ENCODE data around the gene CABLES1. TPM values are rescaled to one million over a fixed set of nuclear protein-coding genes. Genes with fewer than 3 reads are reported as not detected.

CABLES1 gene
- total RNA-seq, 2 donors from 2014 or later: 9.9 to 16.7 TPM

GRCh38 chr18:23270986-23271680 lies 135.8 kb downstream of the CABLES1 start:
- DNase-seq: no peak
- Histone ChIP-seq H3K36me3 (ENCODE audit: control insufficient read depth, insufficient read depth, low read length) (no peaks in the 10 kb centered on the region), H3K9me3 (ENCODE audit: control insufficient read depth, low read length) (peaks cover 37% of the 10 kb centered on the region), H3K27me3 (ENCODE audit: control insufficient read depth, insufficient read depth, low read length, poor library complexity, severe bottlenecking) (no peaks in the 10 kb centered on the region), H3K27ac (ENCODE audit: low read depth, low read length) (no peak overlapping the region), H3K4me3 (ENCODE audit: low read length) (peak overlapping the region; percentile 60), H3K9ac (ENCODE audit: extremely low read depth, low read length, poor library complexity, severe bottlenecking) (no peak overlapping the region), H3K4me1 (ENCODE audit: control insufficient read depth, insufficient read depth, low read length) (no peaks in the 10 kb centered on the region)
- Mint-ChIP-seq H3K4me3 (no peak overlapping the region), H3K27me3 (ENCODE audit: insufficient read depth) (no peaks in the 10 kb centered on the region), H3K27ac (no peak overlapping the region), H3K36me3 (ENCODE audit: low read depth) (peaks cover 71% of the 10 kb centered on the region), H3K4me1 (peaks cover 36% of the 10 kb centered on the region), H3K9me3 (peaks cover 47% of the 10 kb centered on the region)
- 90 to 95% methylated on average over 2 to 3 of the region's 4 CpGs for WGBS, 2 experiments (ENCODE audit: insufficient coverage in 1 of 2, insufficient read length in 1 of 2)
- no peak for TF ChIP-seq CTCF (conservative IDR thresholded peaks at IDR 0.05)

- Histone ChIP-seq H3K9me3 (ENCODE audit: control insufficient read depth, low read length) (peaks cover 48% of the 10 kb centered on the region), H3K27ac (ENCODE audit: low read depth, low read length) (no peak overlapping the region), H3K4me3 (ENCODE audit: low read length) (peak overlapping the region; percentile 31), H3K36me3 (ENCODE audit: control insufficient read depth, insufficient read depth, low read length) (peaks cover 11% of the 10 kb centered on the region), H3K27me3 (ENCODE audit: control insufficient read depth, insufficient read depth, low read length, poor library complexity, severe bottlenecking) (no peaks in the 10 kb centered on the region), H3K4me1 (ENCODE audit: control insufficient read depth, insufficient read depth, low read length) (no peaks in the 10 kb centered on the region), H3K9ac (ENCODE audit: extremely low read depth, low read length, poor library complexity, severe bottlenecking) (no peak overlapping the region)
- WGBS, 2 experiments (ENCODE audit: insufficient coverage in 1 of 2, insufficient read length in 1 of 2): 80 to 81% methylated on average over 9 to 11 of the region's 11 CpGs
- Mint-ChIP-seq H3K27me3 (ENCODE audit: insufficient read depth) (no peaks in the 10 kb centered on the region), H3K9me3 (peaks cover 56% of the 10 kb centered on the region), H3K4me3 (no peak overlapping the region), H3K4me1 (peaks cover 29% of the 10 kb centered on the region), H3K27ac (peak overlapping the region; percentile 3), H3K36me3 (ENCODE audit: low read depth) (peaks cover 82% of the 10 kb centered on the region)
- no peak for TF ChIP-seq CTCF (conservative IDR thresholded peaks at IDR 0.05)
- peak; percentile 66 for DNase-seq
Measured at GRCh38 chr18:23272498-23273232, 137.4 kb downstream of the CABLES1 start.

DNA sequence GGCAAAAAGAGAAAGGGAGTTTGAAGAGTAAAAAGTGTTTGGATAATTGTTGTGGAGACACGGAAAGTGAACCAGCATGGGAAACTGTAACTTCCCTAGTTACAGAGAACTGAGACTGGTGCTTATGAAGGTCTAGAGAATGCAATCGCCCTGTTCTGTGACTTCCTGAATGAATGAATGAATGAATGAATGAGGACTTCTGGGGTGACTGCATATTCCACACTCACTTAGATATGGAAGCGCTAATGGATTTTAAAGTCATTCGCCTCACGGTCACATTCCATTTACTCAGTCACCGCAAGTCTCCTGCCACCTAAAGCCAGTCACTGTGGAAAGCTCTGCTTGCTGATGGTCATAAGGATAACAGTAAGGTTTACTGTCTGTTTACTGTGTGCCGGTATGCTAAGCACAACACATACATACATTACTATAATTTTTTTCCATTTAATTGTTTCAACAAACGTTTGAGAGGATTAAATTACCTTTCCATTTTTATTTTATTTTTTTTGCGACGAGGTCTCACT lies 138.2 kb downstream of the CABLES1 start:
- H3K4me3 Mint-ChIP-seq: no peak overlapping the region
- H3K4me1 Mint-ChIP-seq: peaks cover 22% of the 10 kb centered on the region
- no peak overlapping the region for H3K27ac ChIP-seq (ENCODE audit: low read depth, low read length)
- H3K4me3 ChIP-seq (ENCODE audit: low read length): peak overlapping the region; percentile 31
- H3K27me3 ChIP-seq (ENCODE audit: control insufficient read depth, insufficient read depth, low read length, poor library complexity, severe bottlenecking): no peaks in the 10 kb centered on the region
- peaks cover 87% of the 10 kb centered on the region for H3K36me3 Mint-ChIP-seq (ENCODE audit: low read depth)
- peaks cover 58% of the 10 kb centered on the region for H3K9me3 Mint-ChIP-seq
- H3K9me3 ChIP-seq (ENCODE audit: control insufficient read depth, low read length): peaks cover 57% of the 10 kb centered on the region
- H3K4me1 ChIP-seq (ENCODE audit: control insufficient read depth, insufficient read depth, low read length): no peaks in the 10 kb centered on the region
- H3K36me3 ChIP-seq (ENCODE audit: control insufficient read depth, insufficient read depth, low read length): peaks cover 17% of the 10 kb centered on the region
- H3K9ac ChIP-seq (ENCODE audit: extremely low read depth, low read length, poor library complexity, severe bottlenecking): no peak overlapping the region
- no peak for DNase-seq
- H3K27me3 Mint-ChIP-seq (ENCODE audit: insufficient read depth): no peaks in the 10 kb centered on the region
- no peak for TF ChIP-seq CTCF (conservative IDR thresholded peaks at IDR 0.05)
- 90 to 94% methylated on average over 8 to 10 of the region's 10 CpGs for WGBS, 2 experiments (ENCODE audit: insufficient coverage in 1 of 2, insufficient read length in 1 of 2)
- peak overlapping the region; percentile 3 for H3K27ac Mint-ChIP-seq
